ENCODE measurements around the gene ELL.

DNA sequence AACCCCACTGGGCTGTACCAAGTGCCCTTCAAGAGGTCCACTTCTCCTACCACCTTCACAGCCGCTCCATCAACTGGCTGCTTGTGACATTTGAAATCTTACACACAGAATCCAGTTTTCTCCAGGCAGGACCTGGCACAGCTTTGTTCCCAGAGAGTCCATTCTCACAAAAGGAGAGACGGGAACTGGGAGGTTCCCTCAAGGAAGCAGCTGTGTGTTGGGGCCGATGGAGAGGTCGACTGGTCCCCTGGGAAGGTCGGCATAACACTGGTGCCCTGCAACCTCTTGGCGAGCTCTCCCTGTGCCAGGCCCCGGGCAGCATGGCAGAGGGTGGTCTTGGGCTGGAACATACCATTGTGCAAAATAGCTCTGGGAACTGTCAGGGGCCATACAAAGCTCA is 21.5 kb downstream of the ELL start:
- TF ChIP-seq CTCF (conservative IDR thresholded peaks at IDR 0.05) (no peak), EZH2 (IDR thresholded peaks at IDR 0.05; ENCODE audit: low read depth) (no peak)
